Adipocyte (in vitro differentiated cells): Measurements from ENCODE around the gene CXCR6.

Experiments
- DNase-seq: peaks from one replicate; pipeline ENCODE4 v3.0.0-alpha.2; 2015; ENCODE audit warnings: low read depth
- H3K27me3 ChIP-seq: replicated peaks from 2 replicates; pipeline ENCODE4 v1.7.0; 2013; ENCODE audit warnings: mild to moderate bottlenecking, low read length, moderate library complexity; ENCODE audit not compliant: control insufficient read depth, insufficient read depth
- H3K36me3 ChIP-seq: 2 replicates; pipeline ENCODE4 v1.7.0; 2013; ENCODE audit warnings: low read length, mild to moderate bottlenecking, moderate library complexity; ENCODE audit not compliant: control insufficient read depth, insufficient read depth, severe bottlenecking
- H3K4me1 ChIP-seq: 2 replicates; pipeline ENCODE4 v1.7.0; 2013; ENCODE audit warnings: mild to moderate bottlenecking, low read length, moderate library complexity; ENCODE audit not compliant: control insufficient read depth, insufficient read depth
- H3K4me3 ChIP-seq: 2 replicates; pipeline ENCODE4 v1.7.0; 2013; ENCODE audit warnings: mild to moderate bottlenecking, low read length, moderate library complexity
- H3K9ac ChIP-seq: 2 replicates; pipeline ENCODE4 v1.7.0; 2013; ENCODE audit warnings: mild to moderate bottlenecking, low read length, moderate library complexity
- H3K9me3 ChIP-seq: 2 replicates; pipeline ENCODE4 v1.7.0; 2013; ENCODE audit warnings: mild to moderate bottlenecking, low read length, moderate library complexity; ENCODE audit not compliant: control insufficient read depth

Gene CXCR6

DNA sequence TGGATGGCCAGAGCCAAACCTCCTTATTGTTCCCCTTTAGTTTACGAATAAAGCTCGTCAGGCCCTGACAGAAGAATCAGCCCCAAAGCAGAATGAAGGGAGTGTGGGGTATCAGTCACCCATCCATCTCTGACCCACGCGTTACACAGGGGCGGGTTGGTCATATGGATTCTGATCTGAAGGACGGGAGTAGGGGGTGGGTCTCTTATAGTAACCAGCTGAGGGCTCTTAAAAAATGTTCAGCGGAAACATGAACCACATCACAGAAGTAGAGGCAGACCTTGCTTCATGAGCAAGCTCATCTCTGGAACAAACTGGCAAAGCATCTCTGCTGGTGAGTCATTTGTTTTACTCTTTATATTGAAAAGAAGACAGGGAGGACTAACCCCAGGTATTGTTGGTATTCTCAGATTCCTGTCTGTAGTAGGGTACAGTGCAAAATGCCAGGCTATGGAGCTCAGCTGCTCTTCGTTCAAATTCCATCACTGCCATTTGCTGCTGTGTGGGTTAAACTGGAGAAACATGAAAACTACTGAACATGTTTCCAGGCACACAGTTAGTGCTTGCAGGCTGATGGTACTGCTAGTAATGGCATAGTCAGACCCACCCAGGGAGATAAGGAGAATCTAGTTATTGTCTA, at the start of gene CXCR6:
CXCR6 (plus strand) TSS at position 258 of the 640 bp plus-strand sequence. CDS start 3,018 bp downstream, outside the sequence.
- Histone ChIP-seq H3K4me3 (no peak within 1 kb of the TSS), H3K4me1 (peaks cover 7% of the 10 kb centered on the region), H3K27me3 (no peaks in the 10 kb centered on the region), H3K9me3 (no peaks in the 10 kb centered on the region), H3K36me3 (peaks cover 31% of the 10 kb centered on the region), H3K9ac (no peak within 1 kb of the TSS)
- DNase-seq, result peak; percentile 19

DNA sequence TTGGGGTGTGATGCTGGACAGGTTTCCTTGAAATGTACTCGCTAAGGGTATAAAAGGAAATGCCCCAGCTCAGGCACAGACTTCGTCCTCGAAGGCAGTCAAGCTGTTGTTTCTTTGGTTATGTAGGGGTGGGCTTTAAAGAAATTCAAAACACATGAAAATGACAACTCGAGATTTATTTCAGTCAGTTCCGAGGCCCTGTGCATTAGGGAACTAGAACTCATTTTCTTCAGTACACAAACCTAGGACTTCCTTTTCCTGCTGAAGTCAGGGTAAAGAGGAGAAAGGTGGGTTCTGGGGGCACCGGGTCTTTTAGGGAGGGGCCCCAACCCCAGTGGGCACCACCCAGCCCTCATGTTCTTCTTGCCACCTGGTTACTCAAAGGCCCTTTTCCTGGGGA, 49.2 kb upstream of the CXCR6 start:
- H3K4me3 ChIP-seq, result no peak overlapping the region
- peaks cover 10% of the 10 kb centered on the region for H3K4me1 ChIP-seq
- H3K36me3 ChIP-seq, result no peaks in the 10 kb centered on the region
- H3K9me3 ChIP-seq, result no peaks in the 10 kb centered on the region
- H3K27me3 ChIP-seq, result no peaks in the 10 kb centered on the region
- no peak for DNase-seq
- no peak overlapping the region for H3K9ac ChIP-seq

DNA sequence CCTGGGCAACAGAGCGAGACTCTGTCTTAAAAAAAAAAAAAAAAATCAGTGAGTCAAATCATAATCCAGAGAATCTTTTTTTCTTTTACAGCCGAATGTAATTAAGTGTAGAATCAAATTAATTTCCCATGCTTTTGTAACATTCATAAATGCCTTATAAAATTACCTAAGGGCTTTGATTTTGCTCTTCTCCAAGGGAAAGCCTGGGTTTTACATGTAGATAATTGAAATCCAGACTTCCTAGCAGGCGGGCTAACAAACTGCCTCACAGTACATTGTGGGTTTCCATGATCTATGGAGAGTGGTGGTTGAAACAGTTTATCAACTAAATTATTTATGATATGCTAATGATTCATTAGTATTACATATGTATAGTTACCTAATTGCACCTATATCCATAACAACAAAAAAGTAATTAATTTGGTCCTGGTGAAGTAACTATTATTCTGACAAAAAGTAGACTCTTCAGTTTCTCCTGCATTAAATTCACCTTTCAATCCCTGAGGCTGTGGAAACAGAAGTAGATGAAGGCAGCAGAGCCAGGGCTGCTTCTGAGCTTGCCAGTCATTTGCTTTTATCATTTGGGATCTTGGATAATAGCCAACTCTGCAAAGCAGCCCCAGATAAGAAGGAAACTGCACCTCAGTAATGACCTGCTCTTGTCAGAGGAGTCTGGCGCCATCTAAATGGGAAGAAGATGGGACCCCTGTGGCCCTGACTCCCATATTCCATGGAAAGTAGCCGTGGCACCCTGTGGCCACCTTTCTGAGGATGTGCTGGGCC, 47.4 kb upstream of the CXCR6 start:
- H3K4me3 ChIP-seq, result no peak overlapping the region
- no peaks in the 10 kb centered on the region for H3K9me3 ChIP-seq
- H3K36me3 ChIP-seq, result no peaks in the 10 kb centered on the region
- H3K27me3 ChIP-seq, result no peaks in the 10 kb centered on the region
- no peak overlapping the region for H3K9ac ChIP-seq
- H3K4me1 ChIP-seq, result peaks cover 10% of the 10 kb centered on the region
- DNase-seq, result no peak

DNA sequence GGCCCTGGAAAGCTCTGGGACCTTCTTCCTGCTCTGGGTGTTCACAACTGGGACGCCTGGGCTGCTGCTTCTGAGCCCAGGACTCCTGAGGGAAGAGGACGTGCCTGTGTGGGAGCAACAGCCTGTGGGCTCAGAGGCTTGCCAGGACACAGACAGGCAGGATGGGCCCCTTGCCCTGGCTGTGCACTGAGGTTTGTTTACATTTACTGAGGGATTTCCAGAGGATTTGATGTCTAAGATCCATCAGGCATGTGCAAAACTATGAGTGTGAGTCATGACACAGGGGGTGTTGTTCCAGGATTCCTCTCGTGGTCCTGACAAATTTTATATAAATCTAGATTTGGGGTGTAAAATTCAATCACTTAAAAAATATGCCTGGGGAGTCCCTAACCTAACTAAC, 46.3 kb upstream of the CXCR6 start:
- H3K4me3 ChIP-seq, result no peak overlapping the region
- H3K9ac ChIP-seq, result no peak overlapping the region
- DNase-seq, result peak; percentile 80
- H3K9me3 ChIP-seq, result no peaks in the 10 kb centered on the region
- H3K27me3 ChIP-seq, result no peaks in the 10 kb centered on the region
- H3K4me1 ChIP-seq, result peaks cover 10% of the 10 kb centered on the region
- H3K36me3 ChIP-seq, result no peaks in the 10 kb centered on the region

DNA sequence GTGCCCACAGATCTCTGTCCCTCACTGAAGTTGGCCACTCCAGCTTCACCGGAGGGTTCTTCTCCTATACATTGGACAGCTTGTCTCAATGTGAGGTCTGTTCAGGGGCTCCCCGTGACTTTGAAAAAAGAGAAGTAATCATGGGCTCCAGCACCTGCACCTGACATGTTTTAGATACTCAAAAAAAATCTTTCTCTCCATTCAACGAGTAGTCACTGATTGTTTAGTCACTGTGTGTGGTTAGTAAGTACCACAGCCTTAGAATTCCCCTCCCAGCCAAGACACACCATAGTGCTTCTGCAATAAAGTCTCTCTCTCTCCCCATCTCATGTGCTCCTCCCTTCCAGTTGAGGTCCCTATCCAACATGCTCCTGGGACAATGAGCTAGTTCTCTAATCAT, 38.3 kb upstream of the CXCR6 start:
- H3K9ac ChIP-seq, result no peak overlapping the region
- H3K4me3 ChIP-seq, result no peak overlapping the region
- H3K27me3 ChIP-seq, result no peaks in the 10 kb centered on the region
- no peaks in the 10 kb centered on the region for H3K36me3 ChIP-seq
- H3K9me3 ChIP-seq, result no peaks in the 10 kb centered on the region
- no peak for DNase-seq
- H3K4me1 ChIP-seq, result peaks cover 20% of the 10 kb centered on the region

DNA sequence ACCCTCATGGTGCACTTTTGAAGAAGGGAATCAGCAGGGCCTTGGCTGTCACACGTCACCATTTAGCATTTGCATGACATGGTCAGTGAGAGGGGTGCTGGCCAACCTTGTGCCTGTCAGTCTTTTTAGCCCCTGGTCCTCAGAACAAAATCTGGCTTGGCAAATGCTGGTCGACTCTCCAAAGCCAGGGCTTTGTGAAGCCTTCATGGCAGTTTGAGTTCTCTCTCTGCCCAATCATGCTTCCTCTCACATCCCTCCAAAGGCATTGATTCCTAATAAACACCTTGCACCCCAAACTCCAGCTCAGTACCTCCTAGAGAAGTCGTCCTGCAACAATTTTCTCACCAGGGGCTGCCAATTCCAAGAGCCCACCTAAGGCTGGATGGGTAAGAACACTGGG, 37.5 kb upstream of the CXCR6 start:
- Histone ChIP-seq H3K4me3 (no peak overlapping the region), H3K4me1 (peaks cover 20% of the 10 kb centered on the region), H3K27me3 (no peaks in the 10 kb centered on the region), H3K9me3 (no peaks in the 10 kb centered on the region), H3K9ac (no peak overlapping the region), H3K36me3 (no peaks in the 10 kb centered on the region)
- no peak for DNase-seq

DNA sequence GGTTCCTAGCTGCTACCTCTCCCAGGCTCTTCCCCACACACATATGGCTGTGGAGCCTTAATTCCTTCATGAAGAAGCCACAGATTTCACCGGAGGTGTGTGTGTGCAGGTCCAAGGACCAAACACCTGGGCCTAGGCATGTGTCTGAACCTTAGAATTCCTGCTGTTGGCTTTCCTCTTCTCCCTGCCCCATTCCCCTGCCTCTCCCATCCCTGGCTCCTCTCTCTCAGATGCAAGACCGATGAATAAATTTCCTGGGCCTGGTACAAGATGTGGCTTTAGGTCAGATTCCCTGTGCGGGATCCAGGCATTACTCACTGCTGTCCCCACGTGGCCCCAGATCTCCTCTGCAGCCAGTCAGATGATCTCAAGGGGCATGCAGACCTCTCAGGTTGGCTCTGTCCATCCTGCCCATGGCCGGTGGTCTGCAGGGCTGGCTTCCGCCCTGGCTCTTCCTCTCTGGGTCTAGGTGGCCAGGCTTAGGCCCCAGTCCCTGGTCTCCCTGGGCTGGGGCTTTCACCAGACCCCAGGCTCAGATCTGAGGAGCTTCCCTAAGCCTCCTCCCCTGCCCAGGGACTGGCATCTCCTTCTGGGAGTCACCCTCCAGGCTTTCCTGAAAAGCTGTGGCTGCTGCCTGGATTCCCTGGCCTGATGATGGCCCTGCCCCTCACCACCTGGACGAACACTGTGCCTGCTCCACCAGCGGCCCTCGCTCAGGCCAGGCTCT, 36.4 kb upstream of the CXCR6 start:
- Histone ChIP-seq H3K9me3 (no peaks in the 10 kb centered on the region), H3K27me3 (no peaks in the 10 kb centered on the region), H3K4me3 (no peak overlapping the region), H3K4me1 (peaks cover 20% of the 10 kb centered on the region), H3K9ac (no peak overlapping the region), H3K36me3 (no peaks in the 10 kb centered on the region)
- DNase-seq, result peak; percentile 67

DNA sequence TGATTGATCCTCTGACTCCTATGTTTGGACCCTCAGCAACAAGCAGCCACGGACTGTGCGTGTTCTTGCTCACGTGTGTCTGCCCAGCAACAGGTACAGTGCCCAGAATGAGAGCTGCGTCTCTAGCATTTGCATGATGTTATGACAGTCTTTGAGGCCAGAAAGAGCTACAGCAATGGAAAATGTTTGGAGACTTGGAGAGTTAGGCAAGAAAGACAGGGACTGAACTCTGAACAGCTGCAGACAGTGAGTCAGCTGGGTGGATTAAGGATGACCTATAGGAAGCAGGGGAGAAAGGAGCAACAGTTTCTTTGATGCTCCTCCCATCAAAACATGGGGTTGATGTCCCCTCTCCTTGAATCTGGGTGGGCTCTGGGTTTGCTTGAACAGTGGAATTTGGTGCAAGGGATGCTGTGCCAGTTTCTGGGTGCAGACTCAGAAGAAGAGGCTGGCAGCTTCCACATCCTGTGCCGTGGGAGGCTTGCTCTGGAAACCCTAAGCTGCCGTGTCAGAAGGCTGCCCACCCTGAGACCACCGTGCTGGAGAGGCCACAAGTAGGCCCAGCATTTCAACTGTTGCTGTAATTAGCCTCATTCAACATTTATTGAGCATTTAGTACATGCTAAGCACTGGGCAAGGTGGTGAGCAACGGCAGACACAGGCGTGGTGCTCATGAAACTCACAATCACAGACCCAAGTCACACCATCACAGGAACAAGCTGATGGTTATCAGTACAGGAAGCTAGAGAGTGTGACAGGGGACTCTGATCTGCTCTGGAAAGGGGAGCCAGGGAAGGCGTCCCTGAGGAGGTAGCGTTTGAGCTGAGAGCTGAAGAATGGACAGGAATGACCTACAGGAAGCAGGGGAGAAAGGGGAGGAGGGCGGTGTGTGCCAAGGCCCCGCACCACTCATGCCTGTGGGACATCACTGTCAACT, 35.2 kb upstream of the CXCR6 start:
- no peaks in the 10 kb centered on the region for H3K36me3 ChIP-seq
- H3K4me3 ChIP-seq, result no peak overlapping the region
- DNase-seq, result peak; percentile 61

DNA sequence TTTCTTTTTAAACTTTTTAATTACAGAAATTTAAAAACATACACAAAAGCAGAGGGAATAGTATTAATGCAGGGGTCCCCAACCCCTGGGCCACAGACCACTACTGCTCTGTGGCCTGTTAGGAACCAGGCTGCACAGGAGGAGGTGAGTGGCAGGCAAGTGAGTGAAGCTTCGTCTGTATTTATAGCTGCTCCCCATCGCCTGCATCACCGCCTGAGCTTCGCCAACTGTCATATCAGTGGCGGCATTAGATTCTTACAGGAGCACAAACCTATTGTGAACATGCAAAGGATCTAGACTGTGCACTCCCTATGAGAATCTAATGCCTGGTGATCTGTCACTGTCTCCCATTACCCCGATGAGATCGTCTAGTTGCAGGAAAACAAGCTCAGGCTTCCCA, 34.5 kb upstream of the CXCR6 start:
- H3K4me1 ChIP-seq, result peaks cover 20% of the 10 kb centered on the region
- no peaks in the 10 kb centered on the region for H3K9me3 ChIP-seq
- no peak overlapping the region for H3K4me3 ChIP-seq
- DNase-seq, result no peak
- H3K9ac ChIP-seq, result no peak overlapping the region
- H3K36me3 ChIP-seq, result no peaks in the 10 kb centered on the region
- no peaks in the 10 kb centered on the region for H3K27me3 ChIP-seq

More for the DNA sequence above, 35.2 kb upstream of the CXCR6 start:
- Histone ChIP-seq H3K27me3 (no peaks in the 10 kb centered on the region), H3K9ac (no peak overlapping the region), H3K4me1 (peaks cover 20% of the 10 kb centered on the region), H3K9me3 (no peaks in the 10 kb centered on the region)

DNA sequence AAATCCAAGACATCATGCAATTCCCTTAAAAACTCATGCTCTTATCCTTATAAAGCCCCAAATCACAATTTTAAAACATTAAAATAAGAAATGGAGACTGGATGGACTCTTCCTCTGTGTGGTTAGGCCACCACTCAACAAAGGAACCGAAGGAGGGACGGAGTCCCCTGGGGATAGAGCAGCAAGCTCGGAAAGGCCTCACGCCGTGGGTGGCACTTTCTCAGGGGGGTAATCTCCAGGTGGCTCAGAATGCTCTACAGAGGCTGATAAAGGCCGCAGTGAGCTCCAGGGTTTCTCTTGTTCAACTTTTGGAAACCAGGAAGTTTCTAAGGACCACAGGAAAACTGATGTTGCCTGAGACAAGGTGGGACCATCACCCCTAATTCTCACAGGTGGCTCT, 33.7 kb upstream of the CXCR6 start:
- DNase-seq, result no peak
- no peaks in the 10 kb centered on the region for H3K9me3 ChIP-seq

More for the DNA sequence above, 33.7 kb upstream of the CXCR6 start:
- no peak overlapping the region for H3K9ac ChIP-seq
- H3K4me1 ChIP-seq, result peaks cover 20% of the 10 kb centered on the region
- no peaks in the 10 kb centered on the region for H3K27me3 ChIP-seq
- H3K4me3 ChIP-seq, result no peak overlapping the region
- no peaks in the 10 kb centered on the region for H3K36me3 ChIP-seq
